Activated CD8-positive, alpha-beta T cell treated with anti-CD3 and anti-CD28 coated beads for 36 hours (primary cell): ENCODE measurements around the gene MLKL. TPM values are rescaled to one million over a fixed set of nuclear protein-coding genes. Genes with fewer than 3 reads are reported as not detected.

Source experiments
- ATAC-seq: fragments of 200-7000 bp; cut with Tn5 transposase; one replicate; pipeline ENCODE4 v1.10.0; 2021; ENCODE audit warnings: mild to moderate bottlenecking, moderate library complexity
- CTCF ChIA-PET: fragments of 350-600 bp; sonication (Branson Sonifier 250); formaldehyde crosslinking; loops from one replicate; lab custom pipeline; 2021; ENCODE audit warnings: antibody characterized with exemption; lab: Charles Lee
- POLR2A ChIA-PET: fragments of 350-600 bp; sonication (Branson Sonifier 250); formaldehyde crosslinking; loops from one replicate; lab custom pipeline; 2021; ENCODE audit warnings: antibody characterized with exemption; lab: Charles Lee
- DNase-seq: peaks from one replicate; pipeline ENCODE4 v3.0.0-alpha.2; 2020
- H3K27ac Mint-ChIP-seq: one replicate; pipeline ENCODE4 v1.8.0; 2021; ENCODE audit warnings: mild to moderate bottlenecking, mixed read lengths
- H3K27me3 Mint-ChIP-seq: one replicate; pipeline ENCODE4 v1.8.0; 2021; ENCODE audit warnings: mixed read lengths
- H3K36me3 Mint-ChIP-seq: one replicate; pipeline ENCODE4 v1.8.0; 2021; ENCODE audit warnings: low read depth, mixed read lengths
- H3K4me1 Mint-ChIP-seq: one replicate; pipeline ENCODE4 v1.8.0; 2021; ENCODE audit warnings: low read depth, mixed read lengths
- H3K4me3 Mint-ChIP-seq: one replicate; pipeline ENCODE4 v1.8.0; 2021; ENCODE audit warnings: mild to moderate bottlenecking, moderate library complexity, mixed read lengths
- H3K9me3 Mint-ChIP-seq: one replicate; pipeline ENCODE4 v1.8.0; 2021; ENCODE audit warnings: mixed read lengths
- CTCF ChIP-seq: fragments of 200-600 bp; IDR thresholded peaks from one replicate; pipeline ENCODE4 v1.8.0; 2022; ENCODE audit warnings: antibody characterized with exemption, mild to moderate bottlenecking
- intact Hi-C: fragments of 100-400 bp; cut with micrococcal nuclease; formaldehyde crosslinking; loops from one replicate; pipeline ENCODE4 v1.10.0; 2022
- total RNA-seq, 2 experiments: library from RNA; stranded (reverse); gene quantifications; one replicate each; pipeline ENCODE4 v1.2.3, GENCODE V29; 2021

Gene MLKL
- 10 to 100 TPM; 18.5 to 18.8 TPM for total RNA-seq

GRCh38 chr16:74700438-74701225, at the start of gene MLKL:
MLKL (minus strand) TSS chr16:74700862; CDS start chr16:74695757, 5,105 bp downstream.
- DNase-seq (peak; percentile 80), ATAC-seq (peak; percentile 71)
- Mint-ChIP-seq H3K36me3 (peaks cover 16% of the 10 kb centered on the region), H3K4me3 (peak within 1 kb of the TSS; percentile 86), H3K9me3 (no peaks in the 10 kb centered on the region), H3K27me3 (no peaks in the 10 kb centered on the region), H3K4me1 (peaks cover 51% of the 10 kb centered on the region), H3K27ac (peak within 1 kb of the TSS; percentile 97)
- POLR2A ChIA-PET: interaction anchor here (0.6 to 5.2 kb wide), 12 partner anchors 10 to 831 kb away, joined by 3 to 51 read pairs (median 4); partner anchors contain the start of genes PSMD7 and RFWD3
- intact Hi-C loops: loop anchor here (10.0 kb wide), 1 partner anchor 154 kb away; no protein-coding TSS in a partner anchor
- CTCF ChIA-PET: interaction anchor here (0.5 to 3.9 kb wide), 8 partner anchors 9 to 402 kb away, joined by 3 to 17 read pairs (median 6); partner anchors contain the start of genes GLG1 and RFWD3
- no peak for TF ChIP-seq CTCF

- POLR2A ChIA-PET: no interaction called here
- peaks cover 7% of the 10 kb centered on the region for H3K27me3 Mint-ChIP-seq
Observed at GRCh38 chr16:74749291-74750055, 48.8 kb upstream of the MLKL start.

GRCh38 chr16:74748616-74749026, 48.0 kb upstream of the MLKL start:
- ChIA-PET CTCF (no interaction called here), POLR2A (no interaction called here)
- H3K4me3 Mint-ChIP-seq: no peak overlapping the region
- ATAC-seq (no peak), DNase-seq (no peak)
- H3K27ac Mint-ChIP-seq: no peak overlapping the region
- no peaks in the 10 kb centered on the region for H3K9me3 Mint-ChIP-seq
- H3K36me3 Mint-ChIP-seq: no peaks in the 10 kb centered on the region
- no peaks in the 10 kb centered on the region for H3K4me1 Mint-ChIP-seq
- no peak for TF ChIP-seq CTCF
- intact Hi-C loops: no loop called here
- H3K27me3 Mint-ChIP-seq: peaks cover 6% of the 10 kb centered on the region

More at GRCh38 chr16:74749291-74750055, 48.8 kb upstream of the MLKL start:
- Mint-ChIP-seq H3K27ac (no peak overlapping the region), H3K4me3 (no peak overlapping the region), H3K4me1 (no peaks in the 10 kb centered on the region), H3K36me3 (no peaks in the 10 kb centered on the region), H3K9me3 (no peaks in the 10 kb centered on the region)
- CTCF ChIA-PET: no interaction called here
- DNase-seq (no peak), ATAC-seq (no peak)
- no peak for TF ChIP-seq CTCF
- intact Hi-C loops: no loop called here

GRCh38 chr16:74747716-74748615, 47.3 kb upstream of the MLKL start:
- TF ChIP-seq CTCF: no peak
- DNase-seq (no peak), ATAC-seq (no peak)
- intact Hi-C loops: no loop called here
- Mint-ChIP-seq H3K4me1 (no peaks in the 10 kb centered on the region), H3K4me3 (no peak overlapping the region), H3K36me3 (no peaks in the 10 kb centered on the region), H3K27ac (no peak overlapping the region), H3K9me3 (no peaks in the 10 kb centered on the region), H3K27me3 (peaks cover 6% of the 10 kb centered on the region)
- CTCF ChIA-PET: no interaction called here
- POLR2A ChIA-PET: no interaction called here
